GM21390 (cell line): ENCODE results near the gene SRGAP1.

ENCODE experiments used
- ATAC-seq: cut with Tn5 transposase; IDR thresholded peaks from one replicate; pipeline ENCODE4 v1.9.1; 2021; ENCODE audit not compliant: unreplicated experiment

Gene SRGAP1

DNA sequence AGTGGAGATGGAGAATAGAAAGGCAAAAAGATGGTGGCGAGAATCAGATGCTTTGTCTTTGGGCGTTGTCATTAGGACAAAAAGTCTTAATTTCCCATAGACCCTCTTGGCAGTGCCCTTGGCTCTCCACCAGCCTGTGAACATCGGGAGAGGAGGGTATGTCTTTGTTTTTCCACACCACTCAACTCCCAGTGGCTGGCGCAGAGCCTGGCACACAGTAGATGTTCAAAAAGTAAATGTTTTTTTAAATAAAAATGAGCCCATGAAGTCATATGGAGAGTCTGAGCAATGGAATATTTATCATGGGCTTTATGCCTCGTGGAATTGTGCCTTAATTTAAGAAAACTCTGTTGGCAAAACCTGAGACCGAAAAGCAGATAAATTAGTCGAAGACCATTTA, 90.4 kb downstream of the SRGAP1 start:
- no peak for ATAC-seq

- ATAC-seq = no peak
These were observed 90.9 kb downstream of the SRGAP1 start for GRCh38 chr12:63935361-63935760.

DNA sequence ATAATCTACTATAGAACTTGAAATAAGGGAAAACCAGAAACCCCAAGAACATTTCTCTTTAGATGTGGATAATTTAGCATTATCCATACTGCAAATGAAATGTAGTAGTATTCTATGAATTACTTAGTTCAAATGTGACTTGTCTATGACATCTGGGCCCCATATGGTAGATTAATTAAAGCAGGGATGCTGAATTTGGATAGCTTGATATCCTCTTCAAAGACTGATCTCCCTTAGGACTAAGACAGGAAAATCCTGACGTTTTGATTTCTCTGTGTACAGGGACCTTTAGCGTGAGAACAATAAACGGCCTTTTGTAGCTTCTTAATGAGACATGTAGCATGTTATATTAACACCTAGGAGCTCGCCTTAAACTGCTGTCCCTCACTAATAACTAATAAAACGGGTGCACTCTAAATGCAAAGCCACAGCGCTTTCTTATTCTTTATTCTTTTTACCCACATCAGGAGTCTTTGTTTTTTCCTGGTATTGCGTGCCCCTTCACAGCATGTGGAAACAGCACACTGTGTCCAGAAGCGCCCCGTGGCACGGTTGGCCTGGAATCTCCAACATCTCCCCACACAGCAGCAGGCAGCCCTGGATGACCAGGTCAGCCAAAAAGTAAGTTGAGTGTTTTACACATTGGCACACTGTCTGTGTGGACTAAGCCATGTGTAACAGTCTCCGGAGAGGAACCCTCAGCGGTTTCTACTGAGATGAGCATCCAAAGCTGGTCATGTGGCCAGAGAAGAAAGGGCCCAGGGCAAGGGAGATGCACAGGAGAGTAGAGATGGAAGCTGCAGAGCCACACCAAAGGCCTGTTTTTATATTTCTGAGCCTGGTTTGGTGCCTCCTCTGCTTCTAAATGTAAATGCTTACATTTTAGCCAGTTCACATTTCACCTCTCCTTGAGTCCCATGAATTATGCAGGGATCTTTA, 93.1 kb downstream of the SRGAP1 start:
- ATAC-seq = no peak

GRCh38 chr12:63940310-63941005, 96.0 kb downstream of the SRGAP1 start:
- ATAC-seq = no peak

GRCh38 chr12:63941166-63941800, 96.8 kb downstream of the SRGAP1 start:
- ATAC-seq = no peak

DNA sequence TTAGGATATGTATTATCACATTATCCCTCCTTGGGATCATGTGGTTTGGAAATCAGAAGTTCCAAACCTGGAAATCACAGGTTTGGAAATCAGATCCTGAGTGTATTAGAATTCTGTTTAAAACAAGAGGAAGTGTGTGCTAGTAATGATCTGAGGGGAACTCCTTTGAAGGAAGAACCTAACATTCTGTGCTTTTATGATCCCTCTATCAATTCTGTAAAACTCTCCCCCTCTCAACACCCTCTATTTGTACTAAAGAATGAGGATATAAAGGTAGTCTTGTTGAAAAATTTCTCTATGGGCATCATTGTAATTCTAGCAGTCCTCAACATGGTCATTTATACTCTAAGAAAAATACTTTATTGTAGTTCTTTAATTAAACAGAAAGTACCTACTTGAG, 97.4 kb downstream of the SRGAP1 start:
- ATAC-seq = no peak

- no peak for ATAC-seq
These were observed 98.2 kb downstream of the SRGAP1 start for GRCh38 chr12:63942464-63943241.

DNA sequence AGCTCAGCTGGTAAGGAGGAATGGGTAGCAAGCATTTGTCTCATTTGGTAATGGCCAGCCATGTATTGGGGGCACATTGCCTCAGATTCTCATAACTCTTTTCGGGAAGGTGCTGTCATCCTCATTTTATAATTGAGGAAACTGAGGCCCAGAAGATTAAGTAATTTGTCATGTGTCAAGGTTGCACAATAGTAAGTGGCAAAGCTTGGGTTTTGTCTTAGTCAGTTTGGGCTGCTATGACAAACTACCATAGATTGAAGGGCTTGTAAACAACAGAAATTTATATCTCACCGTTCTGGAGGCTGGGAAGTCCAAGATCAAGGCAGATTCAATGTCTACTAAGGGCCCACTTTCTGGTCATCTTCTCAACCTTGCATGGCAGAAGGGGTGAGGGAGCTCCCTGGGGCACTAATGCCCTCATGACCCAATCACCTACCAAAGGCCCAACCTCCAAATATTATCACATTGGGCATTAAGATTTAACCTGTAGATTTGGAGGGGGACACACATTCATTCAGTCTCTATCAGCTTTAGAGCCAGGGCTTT, 99.6 kb downstream of the SRGAP1 start:
- ATAC-seq = no peak

DNA sequence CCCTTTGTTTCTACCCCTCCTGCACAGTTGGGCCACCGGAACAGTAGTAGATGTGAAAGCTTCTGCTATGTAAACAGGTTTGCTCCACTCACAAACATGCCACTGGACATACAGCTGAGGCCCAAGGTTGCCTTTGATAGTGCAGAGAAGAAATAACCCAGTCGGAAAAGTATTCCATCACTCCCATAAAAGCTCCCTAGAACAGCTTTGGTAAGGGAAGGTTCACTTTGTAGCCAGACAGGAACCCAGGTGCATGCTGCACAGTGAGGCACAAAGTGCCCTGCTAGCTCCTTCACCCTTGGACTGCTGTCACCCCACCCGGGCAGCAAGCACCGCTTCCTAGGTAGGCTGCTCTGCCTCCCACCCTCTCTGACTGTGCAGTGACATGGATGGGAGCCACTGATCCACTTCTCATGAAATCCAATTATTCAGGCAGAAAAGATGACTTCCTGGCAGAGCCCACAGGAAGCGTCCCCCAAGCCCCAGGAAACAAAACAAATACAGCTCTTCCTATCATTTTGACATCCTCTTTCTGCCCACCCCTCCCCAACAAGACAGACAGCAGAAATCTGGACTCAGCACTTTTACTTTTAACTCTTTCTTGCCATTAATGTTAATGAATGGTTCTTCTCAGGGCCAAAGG, 100.2 kb downstream of the SRGAP1 start:
- ATAC-seq = no peak

DNA sequence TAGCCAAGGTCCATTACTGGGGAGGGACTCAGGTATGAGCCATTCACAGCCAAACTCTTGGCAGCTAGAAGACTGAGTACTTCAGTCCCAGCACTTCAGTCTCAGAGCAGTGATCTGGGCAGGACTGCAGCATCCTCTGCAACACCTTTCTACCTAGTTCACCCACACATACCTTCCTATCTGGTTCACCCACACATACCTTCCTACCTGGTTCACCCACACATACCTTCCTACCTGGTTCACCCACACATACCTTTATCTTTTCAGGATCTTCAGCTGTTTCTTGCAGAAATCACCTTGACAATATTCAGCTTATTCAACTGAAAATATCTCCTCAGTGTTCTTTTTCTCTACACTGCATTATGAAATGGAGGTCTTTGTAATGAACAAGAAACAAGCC, 101.3 kb downstream of the SRGAP1 start:
- ATAC-seq = no peak

DNA sequence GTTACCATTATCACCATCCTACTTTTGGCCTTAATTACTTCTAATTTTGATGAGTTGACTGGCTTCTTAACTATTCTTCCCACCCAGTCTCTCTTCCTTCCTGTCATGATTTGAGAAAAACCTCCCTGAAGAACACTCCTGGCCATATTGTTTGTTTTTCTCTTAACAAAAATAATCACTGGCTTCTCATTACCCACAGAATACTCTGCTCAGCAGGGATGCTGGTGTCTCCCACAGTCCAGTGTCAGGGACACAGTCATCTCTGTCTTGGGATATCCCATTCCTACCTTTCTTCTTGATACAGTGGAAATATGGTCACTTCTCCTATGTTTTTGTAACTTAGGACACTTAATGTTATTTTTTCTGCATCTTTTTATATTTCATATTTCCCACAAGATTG, 103.7 kb downstream of the SRGAP1 start:
- no peak for ATAC-seq

DNA sequence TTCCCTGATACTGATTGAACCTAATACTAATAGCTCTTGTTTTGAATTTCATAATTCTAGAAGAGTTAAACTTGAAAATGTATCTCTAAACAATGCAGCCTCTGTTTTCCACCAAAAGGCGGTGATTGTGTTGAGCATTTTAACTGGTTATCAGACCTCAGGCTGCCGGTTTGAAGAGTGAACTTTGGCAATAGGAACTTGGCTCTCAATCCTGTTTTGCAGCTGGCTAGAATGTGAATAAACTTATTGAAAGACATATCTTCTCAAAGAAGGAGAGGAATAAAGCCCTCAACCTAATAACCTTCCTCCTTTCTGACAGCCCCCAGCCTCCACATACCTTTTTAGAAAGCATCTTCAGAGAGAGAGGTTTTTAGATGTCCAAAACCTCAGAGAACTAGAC, 105.4 kb downstream of the SRGAP1 start:
- no peak for ATAC-seq

DNA sequence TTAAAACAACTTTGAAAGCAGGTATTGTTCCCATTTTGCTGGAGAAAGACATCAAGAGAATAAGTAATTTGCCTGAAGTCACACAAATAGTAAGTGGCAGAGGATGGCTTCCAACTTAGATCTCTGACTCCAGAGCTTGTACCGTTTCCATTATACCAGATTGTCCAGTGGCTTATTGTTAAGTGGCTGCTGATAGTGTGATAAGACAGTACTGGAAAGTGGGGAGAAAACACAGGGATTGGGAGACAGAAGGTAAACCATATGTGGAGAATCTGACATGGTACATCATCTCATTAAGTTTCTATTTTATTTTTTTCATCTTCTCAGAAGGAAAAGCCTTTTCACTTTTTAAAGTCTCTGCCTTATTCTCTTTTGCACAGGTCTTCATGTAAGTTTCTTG, 108.5 kb downstream of the SRGAP1 start:
- ATAC-seq = no peak

GRCh38 chr12:63955831-63956666, 111.5 kb downstream of the SRGAP1 start:
- no peak for ATAC-seq

DNA sequence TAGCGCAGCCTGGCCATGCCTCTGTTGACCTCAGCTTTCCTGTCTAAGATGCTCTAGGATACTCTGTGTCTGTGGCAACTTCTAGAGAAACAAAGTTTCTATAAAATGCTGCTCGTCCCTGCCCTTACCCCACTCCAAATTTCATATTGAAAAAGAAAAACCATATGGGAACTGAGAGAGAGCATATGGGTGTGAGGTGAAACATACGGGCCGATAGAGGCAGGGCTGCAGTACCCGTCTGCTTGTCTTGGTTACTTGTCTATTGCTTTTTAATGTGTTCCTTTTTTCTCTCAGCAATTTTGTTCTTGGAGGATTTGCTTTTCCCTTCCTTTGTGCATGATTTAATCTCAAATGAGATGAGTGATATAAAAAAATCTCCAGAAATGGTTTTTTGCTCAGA, 113.0 kb downstream of the SRGAP1 start:
- ATAC-seq = no peak

DNA sequence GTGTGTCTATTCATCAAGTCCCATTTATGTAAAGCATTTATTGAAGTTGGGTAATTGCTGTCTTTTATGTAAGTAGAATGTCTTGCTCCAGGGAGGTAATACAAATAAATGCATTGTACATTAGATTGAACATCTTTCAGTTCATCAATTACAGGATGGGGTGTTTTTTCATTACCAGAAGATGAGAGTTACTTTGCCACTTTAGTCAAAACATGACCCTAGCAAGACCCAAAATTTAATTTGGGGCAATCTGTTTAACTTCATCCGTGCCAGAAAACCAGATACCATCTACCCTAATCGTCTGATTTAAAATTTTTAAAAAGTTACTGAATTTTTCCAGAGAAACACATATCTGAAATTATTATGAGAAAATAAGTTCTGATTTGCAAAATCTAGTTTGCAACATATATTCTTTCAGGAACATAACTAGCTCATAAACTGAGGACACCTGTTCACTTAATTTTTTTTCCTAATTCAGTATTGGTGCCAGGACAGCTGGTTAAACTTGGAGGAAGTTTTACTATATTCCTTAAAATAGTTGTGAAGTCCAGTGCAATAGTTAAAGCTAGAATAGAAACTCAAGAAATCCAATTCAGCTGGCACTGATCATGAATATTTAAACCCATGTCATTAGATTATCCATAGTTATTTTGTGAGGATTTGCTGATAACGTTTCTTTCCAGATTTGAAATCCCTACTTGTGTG, 114.5 kb downstream of the SRGAP1 start:
- no peak for ATAC-seq

- no peak for ATAC-seq
These were observed 116.5 kb downstream of the SRGAP1 start for GRCh38 chr12:63961048-63961447.

DNA sequence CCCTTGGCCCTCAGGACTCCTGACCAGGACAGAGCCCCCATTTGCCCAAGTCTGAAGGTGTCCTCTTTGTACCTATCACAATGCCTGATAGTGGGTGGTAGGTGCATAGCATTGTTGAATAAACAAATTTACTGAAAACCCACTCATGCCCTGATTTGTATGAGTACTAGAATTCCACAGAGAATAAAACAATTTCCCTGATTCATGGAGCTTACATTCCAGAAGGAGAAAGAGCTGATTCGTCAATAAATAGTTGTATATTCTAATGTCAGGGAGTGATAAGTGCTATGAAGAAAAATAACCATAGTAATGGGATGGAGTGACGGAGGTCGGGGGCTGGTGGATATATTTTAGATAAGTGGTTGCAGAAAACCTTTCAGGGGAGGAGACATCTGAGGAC, 117.0 kb downstream of the SRGAP1 start:
- no peak for ATAC-seq

DNA sequence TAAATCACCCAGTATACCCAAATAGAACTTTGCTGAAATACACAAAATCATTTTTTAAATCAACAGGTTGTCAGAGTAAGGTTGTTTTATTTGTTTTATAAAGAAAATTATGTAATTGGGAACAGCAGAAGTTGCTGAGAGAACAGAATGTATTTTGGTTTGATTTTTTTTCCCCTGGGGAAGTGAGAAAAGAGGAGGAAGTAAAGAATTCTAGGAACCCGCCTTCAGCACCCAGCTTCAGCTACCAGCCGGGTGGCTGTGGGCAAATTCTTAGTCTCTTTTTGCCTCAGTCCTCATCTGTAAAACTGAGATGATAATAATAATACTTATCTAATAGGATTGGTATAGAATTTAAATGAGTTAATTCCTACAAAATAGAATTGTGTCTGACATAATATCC, 119.4 kb downstream of the SRGAP1 start:
- no peak for ATAC-seq
